Glutamatergic neuron (in vitro differentiated cells): ENCODE measurements around the gene ABLIM3. TPM values are rescaled to one million over a fixed set of nuclear protein-coding genes. Genes with fewer than 3 reads are reported as not detected.

Source experiments
- DNase-seq: peaks from one replicate; pipeline ENCODE4 v3.0.0; 2022
- H3K27ac Mint-ChIP-seq: one replicate; pipeline ENCODE4 v1.8.0; 2020; ENCODE audit warnings: mild to moderate bottlenecking, mixed read lengths, inconsistent platforms; ENCODE audit not compliant: unreplicated experiment
- H3K27me3 Mint-ChIP-seq: one replicate; pipeline ENCODE4 v1.8.0; 2020; ENCODE audit warnings: mild to moderate bottlenecking, moderate library complexity, mixed read lengths, inconsistent platforms; ENCODE audit not compliant: unreplicated experiment
- H3K36me3 Mint-ChIP-seq: one replicate; pipeline ENCODE4 v1.8.0; 2020; ENCODE audit warnings: mild to moderate bottlenecking, mixed read lengths, inconsistent platforms; ENCODE audit not compliant: unreplicated experiment
- H3K4me1 Mint-ChIP-seq: one replicate; pipeline ENCODE4 v1.8.0; 2020; ENCODE audit warnings: mild to moderate bottlenecking, low read depth, mixed read lengths, inconsistent platforms; ENCODE audit not compliant: unreplicated experiment
- H3K4me3 Mint-ChIP-seq: one replicate; pipeline ENCODE4 v1.8.0; 2020; ENCODE audit warnings: mild to moderate bottlenecking, mixed read lengths, inconsistent platforms; ENCODE audit not compliant: unreplicated experiment
- H3K9me3 Mint-ChIP-seq: one replicate; pipeline ENCODE4 v1.8.0; 2020; ENCODE audit warnings: mild to moderate bottlenecking, moderate library complexity, mixed read lengths, inconsistent platforms; ENCODE audit not compliant: unreplicated experiment
- total RNA-seq: library from RNA; stranded (reverse); fragmentation: NEBNext Ultra II Directional; extraction: Animal tissue kit (Norgen Biotek cat#: 25700); gene quantifications from one replicate; pipeline ENCODE4 v1.2.1, GENCODE V29; 2021; ENCODE audit not compliant: unreplicated experiment
- TF ChIP-seq, protein P1 (sequence below): fragments of 200-600 bp; sonication (generic); IDR thresholded peaks from one replicate; pipeline ENCODE4 v1.5.0; 2021; ENCODE audit not compliant: partially characterized antibody, unreplicated experiment

ABLIM3 gene
- total RNA-seq, 1 donor from 2014 or later = 19.0 TPM

GRCh38 chr5:149195962-149196361 is 54.7 kb downstream of the ABLIM3 start:
- H3K4me1 Mint-ChIP-seq = peaks cover 6% of the 10 kb centered on the region
- H3K9me3 Mint-ChIP-seq = peaks cover 1% of the 10 kb centered on the region
- H3K27ac Mint-ChIP-seq = no peak overlapping the region
- TF ChIP-seq, protein P1, sequence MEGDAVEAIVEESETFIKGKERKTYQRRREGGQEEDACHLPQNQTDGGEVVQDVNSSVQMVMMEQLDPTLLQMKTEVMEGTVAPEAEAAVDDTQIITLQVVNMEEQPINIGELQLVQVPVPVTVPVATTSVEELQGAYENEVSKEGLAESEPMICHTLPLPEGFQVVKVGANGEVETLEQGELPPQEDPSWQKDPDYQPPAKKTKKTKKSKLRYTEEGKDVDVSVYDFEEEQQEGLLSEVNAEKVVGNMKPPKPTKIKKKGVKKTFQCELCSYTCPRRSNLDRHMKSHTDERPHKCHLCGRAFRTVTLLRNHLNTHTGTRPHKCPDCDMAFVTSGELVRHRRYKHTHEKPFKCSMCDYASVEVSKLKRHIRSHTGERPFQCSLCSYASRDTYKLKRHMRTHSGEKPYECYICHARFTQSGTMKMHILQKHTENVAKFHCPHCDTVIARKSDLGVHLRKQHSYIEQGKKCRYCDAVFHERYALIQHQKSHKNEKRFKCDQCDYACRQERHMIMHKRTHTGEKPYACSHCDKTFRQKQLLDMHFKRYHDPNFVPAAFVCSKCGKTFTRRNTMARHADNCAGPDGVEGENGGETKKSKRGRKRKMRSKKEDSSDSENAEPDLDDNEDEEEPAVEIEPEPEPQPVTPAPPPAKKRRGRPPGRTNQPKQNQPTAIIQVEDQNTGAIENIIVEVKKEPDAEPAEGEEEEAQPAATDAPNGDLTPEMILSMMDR = no peak
- H3K27me3 Mint-ChIP-seq = no peaks in the 10 kb centered on the region
- H3K36me3 Mint-ChIP-seq = no peaks in the 10 kb centered on the region
- no peak overlapping the region for H3K4me3 Mint-ChIP-seq
- no peak for DNase-seq

GRCh38 chr5:149198148-149198547 is 56.9 kb downstream of the ABLIM3 start:
- TF ChIP-seq, protein P1 = no peak
- peaks cover 6% of the 10 kb centered on the region for H3K4me1 Mint-ChIP-seq

GRCh38 chr5:149200355-149200754 is 59.1 kb downstream of the ABLIM3 start:
- Mint-ChIP-seq H3K4me3 (no peak overlapping the region), H3K9me3 (peaks cover 1% of the 10 kb centered on the region), H3K27ac (no peak overlapping the region), H3K36me3 (no peaks in the 10 kb centered on the region), H3K4me1 (peaks cover 4% of the 10 kb centered on the region), H3K27me3 (no peaks in the 10 kb centered on the region)
- TF ChIP-seq, protein P1 = no peak
- DNase-seq = no peak

More at GRCh38 chr5:149198148-149198547, 56.9 kb downstream of the ABLIM3 start:
- no peaks in the 10 kb centered on the region for H3K36me3 Mint-ChIP-seq
- no peaks in the 10 kb centered on the region for H3K27me3 Mint-ChIP-seq
- no peak overlapping the region for H3K27ac Mint-ChIP-seq
- no peak for DNase-seq
- peaks cover 1% of the 10 kb centered on the region for H3K9me3 Mint-ChIP-seq
- no peak overlapping the region for H3K4me3 Mint-ChIP-seq

- peaks cover 5% of the 10 kb centered on the region for H3K4me1 Mint-ChIP-seq
- H3K4me3 Mint-ChIP-seq = no peak overlapping the region
- DNase-seq = peak; percentile 35
- TF ChIP-seq, protein P1 = no peak
- H3K27me3 Mint-ChIP-seq = no peaks in the 10 kb centered on the region
- no peaks in the 10 kb centered on the region for H3K36me3 Mint-ChIP-seq
- peaks cover 1% of the 10 kb centered on the region for H3K9me3 Mint-ChIP-seq
- H3K27ac Mint-ChIP-seq = no peak overlapping the region
Measured at GRCh38 chr5:149201121-149201637, 59.9 kb downstream of the ABLIM3 start.

GRCh38 chr5:149202910-149203451 is 61.7 kb downstream of the ABLIM3 start:
- H3K27ac Mint-ChIP-seq = no peak overlapping the region
- no peaks in the 10 kb centered on the region for H3K36me3 Mint-ChIP-seq
- peaks cover 9% of the 10 kb centered on the region for H3K4me1 Mint-ChIP-seq
- no peaks in the 10 kb centered on the region for H3K27me3 Mint-ChIP-seq
- DNase-seq = no peak
- TF ChIP-seq, protein P1 = no peak
- H3K9me3 Mint-ChIP-seq = peaks cover 1% of the 10 kb centered on the region
- no peak overlapping the region for H3K4me3 Mint-ChIP-seq
